ENCODE measurements around the gene ZNF710. TPM values are rescaled to one million over a fixed set of nuclear protein-coding genes. Genes with fewer than 3 reads are reported as not detected.

The ZNF710 gene
- total and polyA plus RNA-seq, 9 of the 15 experiments (the other 6 are each of a cell fraction or from before 2014, with no cell fraction given): 0.56 to 14.2 (median 5.2) TPM

GRCh38 chr15:90060797-90061196 is 59.7 kb downstream of the ZNF710 start:
- no peaks in the 10 kb centered on the region for H3K9me3 ChIP-seq (replicated peaks; ENCODE audit: control insufficient read depth, insufficient read depth, low read depth, low read length)
- no peak overlapping the region for H3K4me2 ChIP-seq (ENCODE audit: insufficient read depth, low read length)
- peak overlapping the region; percentile 85; the same call in 1 of the 3 replicates for H3K27ac ChIP-seq (ENCODE audit: extremely low read depth, low read depth, low read length)
- ChIA-PET POLR2A (interaction anchor here (0.7 to 1.3 kb wide), 2 partner anchors 11 to 89 kb away, joined by 3 to 4 read pairs; no protein-coding TSS in a partner anchor), CTCF (ENCODE audit: low intra/inter-chr PET ratio) (interaction anchor here (0.7 kb wide), 1 partner anchor 163 kb away, joined by 4 read pairs; no protein-coding TSS in a partner anchor)
- 73% methylated on average over 3 of the region's 3 CpGs for WGBS (ENCODE audit: insufficient coverage, low coverage, missing lambda C conversion rate)
- DNase-seq (ENCODE audit: extremely low read depth in 1 of 4, low spot score in 3 of 4): peak in 1 of 4 experiments; percentile 27
- in situ Hi-C loops (cut with MboI) (no loop called here), intact Hi-C loops (cut with micrococcal nuclease) (no loop called here)
- no peaks in the 10 kb centered on the region for H4K20me1 ChIP-seq (replicated peaks; ENCODE audit: control insufficient read depth, insufficient read depth, low read length)
- H3K4me3 ChIP-seq: no peak overlapping the region
- TF ChIP-seq RBM17 (IDR thresholded peaks at IDR 0.05; ENCODE audit: borderline replicate concordance, low read depth, low read length) (no peak), SFPQ (IDR thresholded peaks at IDR 0.05; ENCODE audit: low read depth, low read length) (no peak), POLR2G (IDR thresholded peaks at IDR 0.05; ENCODE audit: low read depth, low read length) (no peak), NCOR1 (IDR thresholded peaks at IDR 0.05) (no peak), GABPA (tag; conservative IDR thresholded peaks at IDR 0.05; ENCODE audit: low read depth) (no peak), ATF6 (CRISPR knock-in tag; IDR thresholded peaks at IDR 0.05) (no peak), GATA2 (CRISPR knock-in tag; IDR thresholded peaks at IDR 0.05) (no peak), ELK3 (CRISPR knock-in tag; IDR thresholded peaks at IDR 0.05) (no peak)
- no peaks in the 10 kb centered on the region for H3K27me3 ChIP-seq (ENCODE audit: control insufficient read depth in 2 of 2, insufficient read depth in 2 of 2, low read length in 2 of 2)
- no peaks in the 10 kb centered on the region for H3K36me3 ChIP-seq (ENCODE audit: control insufficient read depth, insufficient read depth, low read length)
- FAIRE-seq: no peak
- peaks cover 7% of the 10 kb centered on the region; the same call in 2 of the 3 replicates for H3K79me2 ChIP-seq (ENCODE audit: control insufficient read depth, insufficient read depth, low read length)
- no peak for ATAC-seq
- no peaks in the 10 kb centered on the region for H3K9me1 ChIP-seq (ENCODE audit: control insufficient read depth, insufficient read depth, low read length)
- H3K4me1 ChIP-seq (replicated peaks in 1 of 2; ENCODE audit: control insufficient read depth in 2 of 2, insufficient read depth in 2 of 2, low read length in 2 of 2): peaks cover 52 to 54% of the 10 kb centered on the region in 2 experiments
- no peak overlapping the region for H2AFZ ChIP-seq (ENCODE audit: low read depth, low read length)
- BruUV-seq (replicated peaks): no TSS peak
- no peak overlapping the region for H3K9ac ChIP-seq (ENCODE audit: insufficient read depth in 1 of 2, low read depth in 2 of 2, low read length in 2 of 2)

All from K562 (cell line).